Esophagus (tissue), 2 donors: Measurements from ENCODE around the gene PIGT. TPM values are rescaled to one million over a fixed set of nuclear protein-coding genes. Genes with fewer than 3 reads are reported as not detected.
A peak's percentile ranks its signal among the peaks of the same experiment; 100 is the strongest.
"Not testable (repeated sequence)": the region's sequence is repeated elsewhere in the genome, so short reads cannot be mapped to it uniquely, and the experiment has no call there.

ENCODE experiments used
- H3K27ac ChIP-seq, 2 donors: one replicate each; pipeline ENCODE4 v1.5.1; 2013; ENCODE audit warnings: low read depth in 2 of 2, mild to moderate bottlenecking in 2 of 2, inconsistent platforms in 1 of 2, low read length in 1 of 2, moderate library complexity in 1 of 2
- H3K27me3 ChIP-seq, 2 donors: one replicate each; pipeline ENCODE4 v1.6.1; 2013; ENCODE audit warnings: low read length in 2 of 2, control low read depth in 1 of 2, mild to moderate bottlenecking in 1 of 2; ENCODE audit not compliant: insufficient read depth in 2 of 2, control insufficient read depth in 1 of 2
- H3K36me3 ChIP-seq, 2 donors: one replicate each; pipeline ENCODE4 v1.6.1; 2013; ENCODE audit warnings: low read length in 1 of 2; ENCODE audit not compliant: control insufficient read depth in 2 of 2, insufficient read depth in 2 of 2
- H3K4me1 ChIP-seq, 2 donors: one replicate each; pipeline ENCODE4 v1.6.1; 2013; ENCODE audit warnings: low read length in 1 of 2; ENCODE audit not compliant: control insufficient read depth in 2 of 2, insufficient read depth in 2 of 2
- H3K4me3 ChIP-seq, 2 donors: one replicate each; pipeline ENCODE4 v1.5.1; 2013; ENCODE audit warnings: low read length in 2 of 2, mild to moderate bottlenecking in 2 of 2, low read depth in 1 of 2, moderate library complexity in 1 of 2
- H3K9me3 ChIP-seq, 2 donors: one replicate each; pipeline ENCODE4 v1.6.1; 2013; ENCODE audit warnings: mild to moderate bottlenecking in 2 of 2, low read depth in 1 of 2, low read length in 1 of 2, moderate library complexity in 1 of 2; ENCODE audit not compliant: control insufficient read depth in 2 of 2, insufficient read depth in 1 of 2
- WGBS, 2 donors: extraction: QIAGEN DNeasy Blood & Tissue Kit; methylation state at CpG; one replicate each; pipeline ENCODE4 v1.1.7; 2013; 5-methylcytosine and 5-hydroxymethylcytosine counted together
- polyA plus RNA-seq, 2 donors: library from polyadenylated mRNA; stranded (reverse); fragments of 200-250 nt; gene quantifications; one replicate each; pipeline ENCODE4 v1.2.3, GENCODE V29; 2013
- donor health status: healthy with polysubstance abuse.
- donor health status: Bipolar disorder and iron deficiency.

PIGT gene
- polyA plus RNA-seq, 2 donors, result 38.7 to 40.9 TPM

DNA sequence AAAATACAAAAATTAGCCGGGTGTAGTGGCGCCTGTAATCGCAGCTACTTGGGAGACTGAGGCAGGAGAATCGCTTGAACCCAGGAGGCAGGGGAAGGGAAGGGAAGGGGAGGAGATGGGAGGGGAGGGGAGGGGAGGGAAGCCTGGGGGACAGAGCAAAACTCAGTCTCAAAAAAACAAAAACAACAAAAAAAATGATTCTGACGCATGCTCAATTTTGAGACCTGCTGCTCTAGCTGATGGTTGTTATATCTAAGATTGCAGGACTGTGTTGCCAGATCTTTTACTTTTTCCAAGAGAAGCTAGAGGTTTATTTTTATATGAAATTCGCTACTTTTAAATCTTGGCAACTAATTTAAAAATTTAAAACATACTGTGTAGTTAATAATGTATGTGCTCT, 51.2 kb downstream of the PIGT start:
- H3K36me3 ChIP-seq, result no peaks in the 10 kb centered on the region
- peaks cover 2 to 5% of the 10 kb centered on the region in 2 donors for H3K27me3 ChIP-seq
- no peak overlapping the region for H3K27ac ChIP-seq
- WGBS, 2 donors, result 85 to 93% methylated on average over 6 of the region's 6 CpGs
- peaks cover 0 to 9% of the 10 kb centered on the region in 2 donors for H3K4me1 ChIP-seq
- H3K4me3 ChIP-seq, result no peak overlapping the region
- no peaks in the 10 kb centered on the region for H3K9me3 ChIP-seq

DNA sequence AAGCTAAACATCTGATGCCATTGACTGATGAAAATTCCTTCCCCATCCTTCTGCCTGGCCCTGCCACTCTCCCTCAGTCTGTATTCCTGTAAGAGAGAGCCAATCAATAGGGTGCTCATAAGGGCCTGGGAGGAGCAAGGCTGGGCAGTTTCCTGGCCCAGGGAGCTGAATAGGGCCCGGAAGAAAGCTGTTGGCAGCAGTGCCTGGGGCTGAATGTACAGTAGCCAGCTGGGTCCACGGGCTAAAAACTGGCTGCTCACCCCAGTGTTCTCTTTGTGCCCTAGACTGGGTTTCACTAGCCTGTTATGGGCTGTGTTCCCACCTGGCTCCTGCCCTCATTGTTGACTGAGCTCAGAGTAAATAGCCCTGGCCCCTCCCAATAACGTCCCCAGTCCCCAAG, 51.9 kb downstream of the PIGT start:
- Histone ChIP-seq H3K4me3 (no peak overlapping the region), H3K27ac (no peak overlapping the region), H3K9me3 (no peaks in the 10 kb centered on the region), H3K4me1 (peaks cover 0 to 9% of the 10 kb centered on the region in 2 donors), H3K36me3 (no peaks in the 10 kb centered on the region), H3K27me3 (peaks cover 2 to 5% of the 10 kb centered on the region in 2 donors)
- WGBS, 2 donors, result 36 to 45% methylated on average over 3 of the region's 3 CpGs

DNA sequence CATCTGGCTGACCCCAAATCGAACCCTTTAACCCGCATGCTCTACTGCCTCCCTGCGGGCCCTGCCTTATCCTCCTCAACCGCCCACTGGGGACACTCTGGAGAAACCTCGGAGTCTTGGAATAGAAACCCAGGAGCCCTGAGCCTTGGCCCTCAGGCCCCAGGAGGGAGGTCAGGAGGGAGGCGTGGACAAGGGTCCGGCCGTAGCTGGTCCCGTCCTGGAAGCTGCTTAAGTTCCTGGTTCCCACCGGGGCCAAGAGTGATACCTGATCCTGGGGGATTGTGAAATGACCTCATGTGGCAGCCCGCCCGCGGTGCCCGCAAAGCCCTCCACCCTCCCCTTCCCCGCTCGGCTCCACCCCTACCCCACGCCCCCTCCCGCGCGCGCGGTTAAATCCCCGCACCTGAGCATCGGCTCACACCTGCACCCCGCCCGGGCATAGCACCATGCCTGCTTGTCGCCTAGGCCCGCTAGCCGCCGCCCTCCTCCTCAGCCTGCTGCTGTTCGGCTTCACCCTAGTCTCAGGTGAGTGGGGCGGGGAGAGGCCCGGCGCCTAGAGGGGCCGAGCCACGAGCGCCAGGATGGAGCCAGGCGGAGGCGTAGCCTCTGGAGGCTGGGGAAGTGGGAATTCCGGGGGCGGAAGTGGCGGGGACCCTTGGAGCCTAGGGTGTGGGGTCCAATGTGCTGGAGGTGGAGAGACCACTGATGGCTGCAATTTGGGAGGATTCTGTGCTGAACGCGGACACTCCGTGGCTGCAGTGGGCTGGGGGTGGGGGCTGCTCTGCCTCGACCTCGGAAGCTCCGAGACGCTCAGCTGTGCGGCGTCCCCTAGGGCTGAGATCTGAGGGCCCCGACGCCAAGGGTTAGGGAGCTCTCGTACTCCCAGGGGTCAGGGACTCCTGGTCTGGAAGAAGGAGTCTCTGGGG, 53.7 kb downstream of the PIGT start, which contains the start of gene WFDC2:
Gene WFDC2, plus strand, starts transcription at position 418 of the 926 bp plus-strand sequence. Its CDS starts 29 bp downstream, at position 447.
- 8 to 10% methylated on average over 41 to 54 of the region's 54 CpGs for WGBS, 2 donors
- peaks cover 2 to 5% of the 10 kb centered on the region in 2 donors for H3K27me3 ChIP-seq
- no peaks in the 10 kb centered on the region for H3K36me3 ChIP-seq
- peaks cover 0 to 9% of the 10 kb centered on the region in 2 donors for H3K4me1 ChIP-seq
- no peak within 1 kb of the TSS for H3K27ac ChIP-seq
- H3K9me3 ChIP-seq, result no peaks in the 10 kb centered on the region
- H3K4me3 ChIP-seq, result peak within 1 kb of the TSS; percentile 21 to 39

DNA sequence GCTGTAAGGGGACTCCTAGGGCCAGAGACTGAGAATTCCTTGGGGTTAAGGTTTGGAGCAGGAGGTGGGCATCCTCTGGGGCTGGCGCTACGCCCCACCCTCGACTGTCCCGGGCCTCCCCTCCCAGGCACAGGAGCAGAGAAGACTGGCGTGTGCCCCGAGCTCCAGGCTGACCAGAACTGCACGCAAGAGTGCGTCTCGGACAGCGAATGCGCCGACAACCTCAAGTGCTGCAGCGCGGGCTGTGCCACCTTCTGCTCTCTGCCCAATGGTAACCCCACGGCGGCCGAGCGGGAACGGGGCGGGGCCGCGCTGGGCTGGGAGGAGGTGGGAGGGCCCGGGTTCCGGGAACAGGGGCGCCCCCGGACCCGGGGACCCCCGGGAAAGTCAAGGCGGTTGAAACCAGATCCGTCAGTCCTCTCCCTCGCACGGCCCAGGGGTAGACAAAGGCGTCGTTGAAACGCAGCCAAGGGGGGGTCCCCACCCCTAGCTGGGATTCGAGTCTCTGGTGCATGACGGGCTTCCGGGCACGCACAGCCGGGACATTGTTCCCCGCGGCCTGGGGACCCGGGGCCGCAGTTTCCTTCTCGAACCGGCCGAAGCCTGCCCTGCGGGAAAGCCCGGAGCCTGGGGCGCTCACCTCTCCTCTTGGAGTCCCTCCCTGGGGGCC, 54.5 kb downstream of the PIGT start:
- H3K36me3 ChIP-seq, result no peaks in the 10 kb centered on the region
- peak overlapping the region; percentile 21 to 39 for H3K4me3 ChIP-seq
- no peak overlapping the region for H3K27ac ChIP-seq
- peaks cover 0 to 9% of the 10 kb centered on the region in 2 donors for H3K4me1 ChIP-seq
- WGBS, 2 donors, result 1% methylated on average over 46 to 50 of the region's 50 CpGs
- no peaks in the 10 kb centered on the region for H3K9me3 ChIP-seq
- H3K27me3 ChIP-seq, result peaks cover 2 to 5% of the 10 kb centered on the region in 2 donors

DNA sequence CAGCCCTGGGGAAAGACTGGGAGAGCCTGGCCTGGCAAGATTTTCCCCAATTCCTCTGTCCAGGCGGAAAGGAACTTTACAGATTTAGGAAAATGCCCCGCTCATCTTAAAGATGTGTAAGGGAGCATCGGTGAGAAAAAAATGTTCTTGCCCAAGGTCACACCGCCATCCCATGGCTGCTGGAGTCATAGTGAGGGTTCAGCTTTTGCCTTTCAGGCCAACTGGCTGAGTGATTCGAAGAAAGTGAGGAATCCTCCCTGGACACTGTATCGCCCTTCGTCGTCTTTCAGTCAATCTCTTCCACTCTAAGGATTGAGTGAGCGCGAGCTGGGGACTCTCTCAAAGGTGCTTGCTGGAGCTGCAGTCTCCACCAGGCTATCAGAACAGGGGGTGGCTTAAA, 55.0 kb downstream of the PIGT start:
- H3K9me3 ChIP-seq, result no peaks in the 10 kb centered on the region
- no peak overlapping the region for H3K27ac ChIP-seq
- peaks cover 2 to 5% of the 10 kb centered on the region in 2 donors for H3K27me3 ChIP-seq
- H3K36me3 ChIP-seq, result no peaks in the 10 kb centered on the region
- 43 to 47% methylated on average over 10 of the region's 10 CpGs for WGBS, 2 donors
- peak overlapping the region in 1 of 2 donors; percentile 39 for H3K4me3 ChIP-seq
- H3K4me1 ChIP-seq, result peaks cover 0 to 9% of the 10 kb centered on the region in 2 donors

DNA sequence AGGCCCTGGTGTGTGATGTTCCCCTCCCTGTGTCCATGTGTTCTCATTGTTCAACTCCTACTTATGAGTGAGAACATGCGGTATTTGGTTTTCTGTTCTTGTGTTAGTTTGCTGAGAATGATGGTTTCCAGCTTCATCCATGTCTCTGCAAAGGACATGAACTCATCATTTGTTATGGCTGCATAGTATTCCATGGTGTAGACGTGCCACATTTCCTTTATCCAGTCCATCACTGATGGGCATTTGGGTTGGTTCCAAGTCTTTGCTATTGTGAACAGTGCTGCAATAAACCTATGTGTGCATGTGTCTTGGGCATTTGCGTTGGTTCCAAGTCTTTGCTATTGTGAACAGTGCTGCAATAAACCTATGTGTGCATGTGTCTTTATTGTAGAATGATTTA, 56.3 kb downstream of the PIGT start:
- not testable (repeated sequence) for H3K36me3 ChIP-seq, H3K4me3 ChIP-seq, H3K27me3 ChIP-seq, H3K9me3 ChIP-seq, H3K4me1 ChIP-seq, H3K27ac ChIP-seq
- 64 to 65% methylated on average over 3 of the region's 3 CpGs for WGBS, 2 donors

Other genes starting within 250 kb of the PIGT start
- 1,000 to 10,000 TPM in 1 of 2 donors, 100 to 1,000 TPM in 1; 430 to 2,639 TPM for gene PI3, start 241.2 kb upstream of the PIGT start, polyA plus RNA-seq
- gene SEMG1, start 209.1 kb upstream of the PIGT start, polyA plus RNA-seq, result not detected
- gene SEMG2, start 194.8 kb upstream of the PIGT start, polyA plus RNA-seq, result not detected
- 1,000 to 10,000 TPM; 1,481 to 1,882 TPM for gene SLPI, start 161.6 kb upstream of the PIGT start, polyA plus RNA-seq
- under 1 TPM; 0.04 TPM for gene RBPJL, start 109.3 kb upstream of the PIGT start, polyA plus RNA-seq
- under 1 TPM; 0.08 TPM for gene MATN4, start 107.8 kb upstream of the PIGT start, polyA plus RNA-seq
- 10 to 100 TPM; 49.4 to 64.6 TPM for gene SDC4, start 67.7 kb upstream of the PIGT start, polyA plus RNA-seq
- gene SYS1, start 53.0 kb upstream of the PIGT start, polyA plus RNA-seq, result 10 to 100 TPM in 1 of 2 donors, 1 to 10 TPM in 1; 8.4 to 16.5 TPM
- gene TP53TG5, start 37.8 kb upstream of the PIGT start, polyA plus RNA-seq, result under 1 TPM in 1 of 2 donors, not detected in 1; 0.13 TPM
- 10 to 100 TPM; 31.0 to 65.1 TPM for gene DBNDD2, start 7.9 kb upstream of the PIGT start, polyA plus RNA-seq
- 1 to 10 TPM; 3.3 to 6.1 TPM for gene WFDC2, start 53.6 kb downstream of the PIGT start, polyA plus RNA-seq
- gene SPINT3, start 99.5 kb downstream of the PIGT start, polyA plus RNA-seq, result not detected
- not detected for gene WFDC6, start 123.3 kb downstream of the PIGT start, polyA plus RNA-seq
- not detected for gene EPPIN, start 131.3 kb downstream of the PIGT start, polyA plus RNA-seq
- not detected for gene WFDC8, start 163.1 kb downstream of the PIGT start, polyA plus RNA-seq
- not detected for gene WFDC10A, start 213.6 kb downstream of the PIGT start, polyA plus RNA-seq
- gene WFDC9, start 215.1 kb downstream of the PIGT start, polyA plus RNA-seq, result not detected